GM12878 (cell line): ENCODE data around the gene SLC22A23. TPM values are rescaled to one million over a fixed set of nuclear protein-coding genes. Genes with fewer than 3 reads are reported as not detected.

Source experiments
- MTA3 ChIP-seq: IDR thresholded peaks from 2 replicates; pipeline ENCODE4 v1.6.1; 2012; ENCODE audit warnings: low read length, inconsistent platforms, borderline replicate concordance
- WRNIP1 ChIP-seq: IDR thresholded peaks from 2 replicates; pipeline ENCODE4 v1.6.1; 2011; ENCODE audit warnings: low read depth, low read length, improper control_type of control experiment, borderline replicate concordance
- polyA plus RNA-seq, 11 experiments: library from polyadenylated mRNA; depleted of rRNA in 4 of 11; unstranded in 6 of 11; stranded (reverse) in 5 of 11; fragments of >200 nt; fragmentation: Nextera tagmentation in 4 of 11; fragmentation: Illumina TruSeq in 1 of 11; extraction: Ambion mirVana in 4 of 11; extraction: Trizol in 1 of 11; gene quantifications; 1 replicate in 1 of 11; 2 replicates in 10 of 11; pipeline versions ENCODE4 v1.2.1 to v1.2.3, GENCODE V29; 2011 to 2016; ENCODE audit warnings: inconsistent platforms in 2 of 11, missing spikeins in 2 of 11, low read depth in 1 of 11
- total RNA-seq, 4 experiments: library from RNA; depleted of rRNA in 3 of 4; stranded (reverse); fragments of >200 nt in 3 of 4; fragmentation: Illumina TruSeq in 1 of 4; extraction: Trizol in 1 of 4; gene quantifications; 2 replicates each; pipeline versions ENCODE4 v1.2.1 to v1.2.3, GENCODE V29; 2013 to 2021

The SLC22A23 gene
- total and polyA plus RNA-seq, 10 of the 15 experiments (the other 5 are each of a cell fraction or from before 2014, with no cell fraction given), result 0.20 to 2.4 (median 0.74) TPM

- TF ChIP-seq WRNIP1 (no peak), MTA3 (no peak)
- TF ChIP-seq, all 136 proteins: peak for 0
These were observed 236.5 kb downstream of the SLC22A23 start (continued) for GRCh38 chr6:3220366-3220765.

Other genes with a start within 250 kb of the SLC22A23 start
- gene TUBB2B, start 229.4 kb downstream of the SLC22A23 start, total RNA-seq (2014; rRNA removed), result 45.4 and 54.7 TPM in 2 replicates
- gene TUBB2B, start 229.4 kb downstream of the SLC22A23 start, total RNA-seq (2014; rRNA removed; fragmentation: Illumina TruSeq; extraction: Trizol), result 32.7 and 36.9 TPM in 2 replicates
- 55.4 and 63.2 TPM in 2 replicates for gene TUBB2B, start 229.4 kb downstream of the SLC22A23 start, total RNA-seq (2021)
- gene TUBB2B, start 229.4 kb downstream of the SLC22A23 start, polyA plus RNA-seq (2011; rRNA removed), result 1.7 and 3.6 TPM in 2 replicates
- 14.3 and 30.9 TPM in 2 replicates for gene TUBB2B, start 229.4 kb downstream of the SLC22A23 start, polyA plus RNA-seq (2014; fragmentation: Illumina TruSeq; extraction: Trizol)
- gene TUBB2B, start 229.4 kb downstream of the SLC22A23 start, polyA plus RNA-seq (2014; fragmentation: Nextera tagmentation; extraction: Ambion mirVana), result 1 to 10 TPM; 2.6 to 5.8 TPM
- 75.2 and 81.4 TPM in 2 replicates for gene TUBB2B, start 229.4 kb downstream of the SLC22A23 start, polyA plus RNA-seq (2014; rRNA removed)
- 10 to 100 TPM in 1 of 2 experiments, 1 to 10 TPM in 1; 7.9 to 11.6 TPM for gene TUBB2B, start 229.4 kb downstream of the SLC22A23 start, polyA plus RNA-seq (2016; fragmentation: Nextera tagmentation; extraction: Ambion mirVana)
- 51.4 and 56.9 TPM in 2 replicates for gene PSMG4, start 198.1 kb downstream of the SLC22A23 start, total RNA-seq (2014; rRNA removed)
- gene PSMG4, start 198.1 kb downstream of the SLC22A23 start, total RNA-seq (2014; rRNA removed; fragmentation: Illumina TruSeq; extraction: Trizol), result 19.6 and 22.8 TPM in 2 replicates
- gene PSMG4, start 198.1 kb downstream of the SLC22A23 start, total RNA-seq (2021), result 32.4 and 32.9 TPM in 2 replicates
- 25.3 and 26.6 TPM in 2 replicates for gene PSMG4, start 198.1 kb downstream of the SLC22A23 start, polyA plus RNA-seq (2011; rRNA removed)
- 8.2 and 11.4 TPM in 2 replicates for gene PSMG4, start 198.1 kb downstream of the SLC22A23 start, polyA plus RNA-seq (2014; fragmentation: Illumina TruSeq; extraction: Trizol)
- gene PSMG4, start 198.1 kb downstream of the SLC22A23 start, polyA plus RNA-seq (2014; fragmentation: Nextera tagmentation; extraction: Ambion mirVana), result 10 to 100 TPM in 1 of 2 experiments, 1 to 10 TPM in 1; 7.1 to 14.2 TPM
- gene PSMG4, start 198.1 kb downstream of the SLC22A23 start, polyA plus RNA-seq (2014; rRNA removed), result 62.6 and 67.1 TPM in 2 replicates
- gene PSMG4, start 198.1 kb downstream of the SLC22A23 start, polyA plus RNA-seq (2016; fragmentation: Nextera tagmentation; extraction: Ambion mirVana), result 10 to 100 TPM; 54.6 to 59.3 TPM